Prostate gland (tissue), 2 donors: ENCODE measurements around the gene EPC1. TPM values are rescaled to one million over a fixed set of nuclear protein-coding genes. Genes with fewer than 3 reads are reported as not detected.

ENCODE experiments used
- DNase-seq: peaks from one replicate; pipeline ENCODE4 v3.0.0-alpha.2; 2019; ENCODE audit warnings: low spot score
- H3K27ac ChIP-seq, 2 donors: fragments of 200-600 bp; sonication (generic); 2 replicates each; pipeline ENCODE4 v1.5.1; 2017 to 2019
- H3K27me3 ChIP-seq: fragments of 200-600 bp; sonication (generic); replicated peaks from 2 replicates; pipeline ENCODE4 v1.5.1; 2019; ENCODE audit not compliant: insufficient read depth
- H3K36me3 ChIP-seq, 2 donors: fragments of 200-600 bp; sonication (generic); 1 replicate in 1 of 2; 2 replicates in 1 of 2; pipeline versions ENCODE4 v1.5.1 to v1.8.1; 2017 to 2019
- H3K4me1 ChIP-seq: fragments of 200-600 bp; sonication (generic); replicated peaks from 2 replicates; pipeline ENCODE4 v1.5.1; 2019
- H3K4me3 ChIP-seq, 2 donors: fragments of 200-600 bp; sonication (generic); 2 replicates each; pipeline ENCODE4 v1.5.1; 2017 to 2019
- H3K9me3 ChIP-seq: fragments of 200-600 bp; sonication (generic); 2 replicates; pipeline ENCODE4 v1.5.1; 2017
- CTCF ChIP-seq, 4 experiments: fragments of 200-600 bp in 2 of 4; fragments of 450-650 bp in 2 of 4; sonication (generic) in 2 of 4; IDR thresholded peaks; 1 replicate in 3 of 4; 2 replicates in 1 of 4; pipeline ENCODE4 v1.5.1; 2016 to 2019; ENCODE audit warnings: antibody characterized with exemption in 4 of 4, mild to moderate bottlenecking in 2 of 4, moderate library complexity in 2 of 4
- POLR2A ChIP-seq: fragments of 450-650 bp; IDR thresholded peaks from one replicate; pipeline ENCODE4 v1.6.1; 2016; ENCODE audit warnings: antibody characterized with exemption, mild to moderate bottlenecking
- POLR2AphosphoS5 ChIP-seq: sonication (generic); formaldehyde crosslinking; IDR thresholded peaks from one replicate; pipeline ENCODE4 v1.6.1; 2017; ENCODE audit warnings: antibody characterized with exemption
- WGBS: methylation state at CpG from one replicate; pipeline ENCODE4 v1.1.5; 2018; 5-methylcytosine and 5-hydroxymethylcytosine counted together
- intact Hi-C: fragments of 100-400 bp; cut with DNase I; formaldehyde crosslinking; loops from one replicate; pipeline ENCODE4 v1.14.2; 2022
- total RNA-seq, 2 donors: library from RNA; depleted of rRNA; stranded (reverse); fragments of >200 nt; gene quantifications; one replicate each; pipeline ENCODE4 v1.1.0, GENCODE V29; 2016

EPC1 gene
- total RNA-seq, 2 donors from 2014 or later, result 37.1 to 58.3 TPM

GRCh38 chr10:32348297-32349198 lies 1.6 kb upstream of the EPC1 start:
- 80% methylated on average over 18 of the region's 18 CpGs for WGBS
- H3K27me3 ChIP-seq, result no peaks in the 10 kb centered on the region
- TF ChIP-seq POLR2AphosphoS5, result no peak
- no peak for TF ChIP-seq POLR2A
- no peak for TF ChIP-seq CTCF (IDR thresholded peaks at IDR 0.05)
- no peak overlapping the region for H3K4me3 ChIP-seq
- H3K36me3 ChIP-seq, result no peaks in the 10 kb centered on the region
- DNase-seq, result no peak
- H3K4me1 ChIP-seq, result no peaks in the 10 kb centered on the region
- H3K27ac ChIP-seq, result no peak overlapping the region
- no peaks in the 10 kb centered on the region for H3K9me3 ChIP-seq
- intact Hi-C loops, result loop anchor here (5.0 to 10.0 kb wide), 3 partner anchors 156 to 421 kb away; partner anchors contain the start of genes ARHGAP12 and KIF5B

GRCh38 chr10:32347363-32348022 lies 535 bp upstream of the EPC1 start:
- no peaks in the 10 kb centered on the region for H3K4me1 ChIP-seq
- intact Hi-C loops, result loop anchor here (2.0 to 10.0 kb wide), 4 partner anchors 91 to 420 kb away; partner anchors contain the start of genes ARHGAP12 and KIF5B

GRCh38 chr10:32346134-32346550 lies 816 bp downstream of the EPC1 start:
- 2% methylated on average over 26 of the region's 30 CpGs for WGBS

More at GRCh38 chr10:32347363-32348022, 535 bp upstream of the EPC1 start:
- Histone ChIP-seq H3K27me3 (no peaks in the 10 kb centered on the region), H3K4me3 (peak overlapping the region; percentile 69 to 78), H3K9me3 (no peaks in the 10 kb centered on the region), H3K27ac (peak overlapping the region; percentile 99 to 100), H3K36me3 (no peaks in the 10 kb centered on the region)
- WGBS, result under 1% methylated on average over 34 of the region's 49 CpGs
- no peak for DNase-seq
- TF ChIP-seq CTCF (IDR thresholded peaks at IDR 0.05), result no peak
- no peak for TF ChIP-seq POLR2A
- no peak for TF ChIP-seq POLR2AphosphoS5

GRCh38 chr10:32341596-32341995 lies 5.4 kb downstream of the EPC1 start:
- intact Hi-C loops, result loop anchor here (10.0 kb wide), 1 partner anchor 287 kb away; the partner anchor contains the start of gene KIF5B
- no peak for DNase-seq
- TF ChIP-seq POLR2A, result no peak
- TF ChIP-seq POLR2AphosphoS5, result no peak
- no peak for TF ChIP-seq CTCF (IDR thresholded peaks at IDR 0.05)
- no peak overlapping the region for H3K4me3 ChIP-seq
- no peaks in the 10 kb centered on the region for H3K9me3 ChIP-seq
- peaks cover 3% of the 10 kb centered on the region for H3K4me1 ChIP-seq
- H3K27me3 ChIP-seq, result no peaks in the 10 kb centered on the region
- H3K27ac ChIP-seq, result no peak overlapping the region
- WGBS, result 70% methylated on average over 1 of the region's 1 CpG
- H3K36me3 ChIP-seq, result no peaks in the 10 kb centered on the region

More at GRCh38 chr10:32346134-32346550, 816 bp downstream of the EPC1 start:
- Histone ChIP-seq H3K36me3 (no peaks in the 10 kb centered on the region), H3K27ac (peak overlapping the region; percentile 99 to 100), H3K4me3 (peak overlapping the region; percentile 69 to 78), H3K9me3 (no peaks in the 10 kb centered on the region), H3K27me3 (no peaks in the 10 kb centered on the region), H3K4me1 (no peaks in the 10 kb centered on the region)
- peak; percentile 40 for TF ChIP-seq POLR2A
- TF ChIP-seq CTCF (IDR thresholded peaks at IDR 0.05), result peak; percentile 96 to 99 (median 98)
- peak; percentile 76 for TF ChIP-seq POLR2AphosphoS5
- peak; percentile 96 for DNase-seq
- intact Hi-C loops, result loop anchor here (2.0 to 10.0 kb wide), 4 partner anchors 89 to 419 kb away; partner anchors contain the start of genes ARHGAP12 and KIF5B
